ENCODE measurements around the gene KPNA6. TPM values are rescaled to one million over a fixed set of nuclear protein-coding genes. Genes with fewer than 3 reads are reported as not detected.
"Not testable (repeated sequence)": the region's sequence is repeated elsewhere in the genome, so short reads cannot be mapped to it uniquely, and the experiment has no call there.

KPNA6 gene
- total RNA-seq, 1 experiment from 2014 or later = 26.0 TPM

DNA sequence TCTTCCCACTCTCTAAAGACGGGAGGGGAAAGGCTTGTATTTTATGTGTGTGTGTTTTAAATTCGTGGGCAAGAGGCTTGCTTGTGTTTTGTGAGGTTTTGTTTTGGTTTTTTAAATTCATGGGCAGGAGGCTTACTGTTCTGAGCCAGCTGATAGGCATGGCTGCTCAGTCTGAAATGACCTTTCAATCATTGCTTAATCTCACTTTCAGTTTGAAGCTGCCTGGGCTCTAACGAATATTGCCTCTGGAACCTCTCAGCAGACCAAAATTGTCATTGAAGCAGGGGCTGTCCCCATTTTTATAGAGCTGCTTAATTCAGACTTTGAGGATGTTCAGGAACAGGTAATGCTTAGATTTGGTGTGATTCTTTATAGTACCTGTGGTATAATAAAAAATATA lies 51.3 kb downstream of the KPNA6 start:
- H3K9me3 ChIP-seq (ENCODE audit: low read length) = no peaks in the 10 kb centered on the region
- peaks cover 11% of the 10 kb centered on the region for H3K79me2 ChIP-seq (ENCODE audit: low read length)
- H3K4me2 ChIP-seq (ENCODE audit: low read depth, low read length, poor library complexity, severe bottlenecking) = no peak overlapping the region
- H3K36me3 ChIP-seq (ENCODE audit: insufficient read depth, low read length) = peaks cover 47% of the 10 kb centered on the region
- H3K27ac ChIP-seq (ENCODE audit: low read length) = no peak overlapping the region
- H3K4me3 ChIP-seq (ENCODE audit: low read length) = no peak overlapping the region
- H2AFZ ChIP-seq (ENCODE audit: low read length) = no peak overlapping the region
- no peak for DNase-seq
- no peak overlapping the region for H3K9ac ChIP-seq (ENCODE audit: low read length)
- no peaks in the 10 kb centered on the region for H4K20me1 ChIP-seq (ENCODE audit: insufficient read depth, low read depth, low read length)
- no peaks in the 10 kb centered on the region for H3K27me3 ChIP-seq (ENCODE audit: low read length)
- no peaks in the 10 kb centered on the region for H3K4me1 ChIP-seq (ENCODE audit: low read length)
- no peaks in the 10 kb centered on the region for H3K9me2 ChIP-seq (replicated peaks; ENCODE audit: insufficient read depth, low read length)

DNA sequence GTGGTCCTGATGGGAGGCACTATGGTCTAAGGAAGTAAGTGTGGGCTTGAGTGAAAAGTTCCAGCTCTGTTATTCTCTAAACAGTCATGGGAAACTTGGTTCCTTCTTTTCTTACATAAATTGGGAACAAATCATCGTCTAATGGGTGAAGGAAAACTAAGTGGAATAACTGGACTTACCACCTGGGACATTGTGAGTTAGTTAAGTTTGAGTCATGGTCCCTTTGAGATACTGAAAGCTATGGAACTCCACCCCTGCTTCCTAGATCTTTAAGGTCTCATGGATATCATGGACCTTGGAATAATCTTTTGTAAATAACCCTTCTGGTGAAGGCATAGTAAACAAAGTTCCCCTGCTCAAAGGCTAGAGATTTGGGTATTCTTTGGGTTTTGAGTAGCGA lies 55.5 kb downstream of the KPNA6 start:
- Histone ChIP-seq H3K79me2 (ENCODE audit: low read length) (0 out of 2 replicates have a peak, but pooled peaks cover 2% of the 10 kb centered on the region), H3K36me3 (ENCODE audit: insufficient read depth, low read length) (peaks cover 43% of the 10 kb centered on the region), H3K9me2 (replicated peaks; ENCODE audit: insufficient read depth, low read length) (no peaks in the 10 kb centered on the region), H3K4me3 (ENCODE audit: low read length) (no peak overlapping the region), H2AFZ (ENCODE audit: low read length) (no peak overlapping the region), H3K4me1 (ENCODE audit: low read length) (no peaks in the 10 kb centered on the region), H3K27ac (ENCODE audit: low read length) (no peak overlapping the region), H3K9ac (ENCODE audit: low read length) (no peak overlapping the region), H4K20me1 (ENCODE audit: insufficient read depth, low read depth, low read length) (no peaks in the 10 kb centered on the region), H3K27me3 (ENCODE audit: low read length) (no peaks in the 10 kb centered on the region), H3K9me3 (ENCODE audit: low read length) (no peaks in the 10 kb centered on the region), H3K4me2 (ENCODE audit: low read depth, low read length, poor library complexity, severe bottlenecking) (no peak overlapping the region)
- no peak for DNase-seq

DNA sequence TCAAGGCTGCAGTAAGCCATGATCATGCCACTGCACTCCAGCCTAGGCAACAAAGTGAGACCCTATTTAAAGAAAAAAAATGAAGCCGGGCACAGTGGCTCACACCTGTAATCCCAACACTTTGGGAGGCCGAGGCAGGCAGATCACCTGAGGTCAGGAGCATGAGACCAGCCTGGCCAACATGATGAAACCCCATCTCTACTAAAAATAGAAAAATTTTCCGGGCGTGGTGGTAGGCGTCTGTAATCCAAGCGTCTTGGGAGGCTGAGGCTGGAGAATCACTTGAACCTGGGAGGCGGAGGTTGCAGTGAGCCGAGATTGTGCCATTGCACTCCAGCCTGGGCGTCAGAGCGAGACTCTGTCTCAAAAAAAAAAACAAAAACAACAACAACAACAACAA lies 57.8 kb downstream of the KPNA6 start:
- H3K36me3 ChIP-seq (ENCODE audit: insufficient read depth, low read length) = peaks cover 34% of the 10 kb centered on the region
- H4K20me1 ChIP-seq (ENCODE audit: insufficient read depth, low read depth, low read length); H2AFZ ChIP-seq (ENCODE audit: low read length); H3K9me3 ChIP-seq (ENCODE audit: low read length); H3K27ac ChIP-seq (ENCODE audit: low read length); H3K4me1 ChIP-seq (ENCODE audit: low read length); H3K9me2 ChIP-seq (replicated peaks; ENCODE audit: insufficient read depth, low read length); DNase-seq; H3K9ac ChIP-seq (ENCODE audit: low read length); H3K79me2 ChIP-seq (ENCODE audit: low read length); H3K27me3 ChIP-seq (ENCODE audit: low read length); H3K4me2 ChIP-seq (ENCODE audit: low read depth, low read length, poor library complexity, severe bottlenecking); H3K4me3 ChIP-seq (ENCODE audit: low read length): not testable (repeated sequence)

DNA sequence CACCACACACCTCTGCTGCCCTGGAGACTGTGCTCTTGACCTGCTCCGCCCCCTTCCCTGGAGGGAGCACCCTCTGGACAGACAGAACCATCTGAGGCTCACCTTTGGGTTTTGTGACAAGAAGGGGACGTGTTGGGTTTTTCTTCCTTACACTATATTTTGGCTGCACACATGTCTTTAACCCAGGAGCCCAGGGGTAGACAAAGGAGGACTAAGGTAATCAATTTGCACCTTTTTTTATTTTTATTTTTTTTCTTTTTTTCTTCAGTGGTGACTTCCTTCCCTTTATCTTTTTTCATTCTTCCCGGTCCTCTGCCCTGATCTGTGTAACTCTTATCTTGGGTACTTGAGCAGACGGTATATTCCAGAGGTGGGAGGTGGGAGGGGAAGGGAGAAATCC lies 63.1 kb downstream of the KPNA6 start:
- Histone ChIP-seq H3K27ac (ENCODE audit: low read length) (no peak overlapping the region), H3K27me3 (ENCODE audit: low read length) (no peaks in the 10 kb centered on the region), H4K20me1 (ENCODE audit: insufficient read depth, low read depth, low read length) (no peaks in the 10 kb centered on the region), H3K9me2 (replicated peaks; ENCODE audit: insufficient read depth, low read length) (no peaks in the 10 kb centered on the region), H3K36me3 (ENCODE audit: insufficient read depth, low read length) (peaks cover 35% of the 10 kb centered on the region), H3K4me1 (ENCODE audit: low read length) (no peaks in the 10 kb centered on the region), H3K4me3 (ENCODE audit: low read length) (no peak overlapping the region), H3K9ac (ENCODE audit: low read length) (no peak overlapping the region), H3K79me2 (ENCODE audit: low read length) (no peaks in the 10 kb centered on the region), H3K9me3 (ENCODE audit: low read length) (no peaks in the 10 kb centered on the region), H3K4me2 (ENCODE audit: low read depth, low read length, poor library complexity, severe bottlenecking) (no peak overlapping the region), H2AFZ (ENCODE audit: low read length) (no peak overlapping the region)
- no peak for DNase-seq

DNA sequence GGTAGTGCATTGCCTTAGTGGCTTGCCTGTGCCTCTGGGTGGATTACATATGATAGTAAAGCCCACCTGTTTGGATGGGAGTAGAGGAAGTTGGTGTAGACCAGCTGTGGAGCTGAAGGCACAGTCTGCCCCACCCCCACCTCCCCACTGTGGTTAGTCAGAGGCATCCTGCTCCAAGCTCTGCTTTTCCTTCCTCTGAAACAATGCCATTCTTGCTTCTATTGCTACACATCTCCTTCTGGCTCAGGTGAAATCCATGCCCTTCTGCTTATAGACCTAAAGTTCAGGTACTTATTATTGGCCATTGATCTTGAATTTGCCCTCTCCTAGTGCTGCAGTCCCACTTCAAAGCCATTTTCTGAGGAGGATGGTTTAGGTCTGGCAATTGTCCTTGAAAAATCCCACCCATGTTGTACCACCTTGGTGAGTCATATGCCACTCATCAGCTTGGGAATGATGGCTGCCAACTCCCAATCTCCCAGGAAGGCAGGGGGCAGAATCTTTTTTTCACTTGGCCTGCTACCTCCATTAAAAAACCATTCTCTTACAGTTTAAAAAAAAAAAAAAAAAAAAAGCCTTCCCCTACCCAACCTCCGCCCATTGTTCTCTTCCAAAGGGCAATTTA lies 64.9 kb downstream of the KPNA6 start:
- Histone ChIP-seq H3K36me3 (ENCODE audit: insufficient read depth, low read length) (peaks cover 26% of the 10 kb centered on the region), H3K27me3 (ENCODE audit: low read length) (no peaks in the 10 kb centered on the region), H2AFZ (ENCODE audit: low read length) (no peak overlapping the region), H3K79me2 (ENCODE audit: low read length) (no peaks in the 10 kb centered on the region), H3K9ac (ENCODE audit: low read length) (no peak overlapping the region), H4K20me1 (ENCODE audit: insufficient read depth, low read depth, low read length) (no peaks in the 10 kb centered on the region), H3K9me2 (replicated peaks; ENCODE audit: insufficient read depth, low read length) (no peaks in the 10 kb centered on the region), H3K4me3 (ENCODE audit: low read length) (no peak overlapping the region), H3K27ac (ENCODE audit: low read length) (no peak overlapping the region), H3K9me3 (ENCODE audit: low read length) (no peaks in the 10 kb centered on the region), H3K4me2 (ENCODE audit: low read depth, low read length, poor library complexity, severe bottlenecking) (no peak overlapping the region), H3K4me1 (ENCODE audit: low read length) (no peaks in the 10 kb centered on the region)
- DNase-seq = no peak

DNA sequence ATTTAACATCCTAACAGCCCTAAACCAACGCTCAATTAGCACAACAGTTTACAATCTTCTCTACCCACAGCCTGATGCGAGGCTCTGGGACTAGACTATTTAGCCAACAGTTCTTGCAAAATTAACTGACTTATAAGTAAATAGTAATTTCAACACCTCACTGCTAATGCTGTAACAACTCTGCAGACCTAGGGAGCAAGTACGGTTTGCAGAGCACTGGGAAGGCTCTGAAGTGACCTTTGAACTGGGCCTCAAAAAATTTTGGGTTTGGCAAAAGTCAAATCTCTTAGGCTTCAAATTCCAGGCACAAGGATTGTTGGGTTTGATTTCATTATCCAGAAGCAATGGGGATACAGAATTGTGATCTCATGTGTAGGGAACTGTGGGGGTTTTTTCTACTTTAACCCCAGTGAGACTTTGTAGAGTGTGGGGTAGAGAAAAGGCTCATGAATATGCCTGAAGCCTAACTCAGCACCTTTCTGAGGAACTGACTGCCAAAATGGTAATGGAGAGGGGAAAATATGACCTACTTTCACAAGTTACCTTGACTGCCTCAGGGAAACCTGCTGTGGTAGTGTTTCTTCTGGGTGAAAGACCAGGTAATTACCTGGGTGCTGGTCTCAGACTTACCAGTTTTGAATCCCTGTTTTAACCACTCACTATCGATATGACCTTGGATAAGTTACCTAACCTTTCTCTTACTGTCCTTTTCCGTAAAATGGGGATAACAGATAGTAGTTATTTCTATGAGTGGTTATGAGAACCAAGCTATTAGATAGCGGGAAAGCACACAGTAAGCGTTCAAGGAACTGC lies 70.7 kb downstream of the KPNA6 start:
- peak overlapping the region; percentile 96 for H3K4me2 ChIP-seq (ENCODE audit: low read depth, low read length, poor library complexity, severe bottlenecking)
- peak overlapping the region; percentile 84 for H3K4me3 ChIP-seq (ENCODE audit: low read length)
- no peaks in the 10 kb centered on the region for H3K27me3 ChIP-seq (ENCODE audit: low read length)
- H3K27ac ChIP-seq (ENCODE audit: low read length) = peak overlapping the region; percentile 65
- H3K79me2 ChIP-seq (ENCODE audit: low read length) = peaks cover 32% of the 10 kb centered on the region
- H3K9me2 ChIP-seq (replicated peaks; ENCODE audit: insufficient read depth, low read length) = no peaks in the 10 kb centered on the region
- DNase-seq = no peak
- peaks cover 29% of the 10 kb centered on the region for H3K4me1 ChIP-seq (ENCODE audit: low read length)
- H3K36me3 ChIP-seq (ENCODE audit: insufficient read depth, low read length) = peaks cover 18% of the 10 kb centered on the region
- no peaks in the 10 kb centered on the region for H3K9me3 ChIP-seq (ENCODE audit: low read length)
- no peaks in the 10 kb centered on the region; the same call in 1 of the 2 replicates for H4K20me1 ChIP-seq (ENCODE audit: insufficient read depth, low read depth, low read length)
- H3K9ac ChIP-seq (ENCODE audit: low read length) = peak overlapping the region; percentile 84
- H2AFZ ChIP-seq (ENCODE audit: low read length) = peak overlapping the region; percentile 64; the same call in 1 of the 2 replicates

DNA sequence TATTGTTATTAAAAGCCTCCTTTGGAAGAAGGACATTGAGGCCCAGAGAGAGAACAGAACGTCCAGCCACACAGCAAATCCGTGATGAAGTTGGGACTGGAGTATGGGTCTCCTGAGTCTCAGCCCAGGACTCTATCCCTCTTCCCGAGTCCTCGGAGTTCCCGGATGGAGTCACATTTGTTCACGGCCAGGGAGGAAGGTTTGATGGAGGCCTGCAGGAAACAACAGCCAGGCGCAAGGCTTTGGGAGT lies 71.3 kb downstream of the KPNA6 start:
- Histone ChIP-seq H3K79me2 (ENCODE audit: low read length) (peaks cover 37% of the 10 kb centered on the region), H2AFZ (ENCODE audit: low read length) (peak overlapping the region; percentile 64; the same call in 1 of the 2 replicates), H3K4me2 (ENCODE audit: low read depth, low read length, poor library complexity, severe bottlenecking) (peak overlapping the region; percentile 96), H3K9me2 (replicated peaks; ENCODE audit: insufficient read depth, low read length) (no peaks in the 10 kb centered on the region), H3K36me3 (ENCODE audit: insufficient read depth, low read length) (peaks cover 19% of the 10 kb centered on the region), H3K4me3 (ENCODE audit: low read length) (peak overlapping the region; percentile 84), H3K27ac (ENCODE audit: low read length) (peak overlapping the region; percentile 65), H3K9me3 (ENCODE audit: low read length) (no peaks in the 10 kb centered on the region), H3K27me3 (ENCODE audit: low read length) (no peaks in the 10 kb centered on the region), H3K9ac (ENCODE audit: low read length) (peak overlapping the region; percentile 84), H4K20me1 (ENCODE audit: insufficient read depth, low read depth, low read length) (peaks cover 2% of the 10 kb centered on the region; the same call in 1 of the 2 replicates), H3K4me1 (ENCODE audit: low read length) (peaks cover 29% of the 10 kb centered on the region)
- DNase-seq = no peak

DNA sequence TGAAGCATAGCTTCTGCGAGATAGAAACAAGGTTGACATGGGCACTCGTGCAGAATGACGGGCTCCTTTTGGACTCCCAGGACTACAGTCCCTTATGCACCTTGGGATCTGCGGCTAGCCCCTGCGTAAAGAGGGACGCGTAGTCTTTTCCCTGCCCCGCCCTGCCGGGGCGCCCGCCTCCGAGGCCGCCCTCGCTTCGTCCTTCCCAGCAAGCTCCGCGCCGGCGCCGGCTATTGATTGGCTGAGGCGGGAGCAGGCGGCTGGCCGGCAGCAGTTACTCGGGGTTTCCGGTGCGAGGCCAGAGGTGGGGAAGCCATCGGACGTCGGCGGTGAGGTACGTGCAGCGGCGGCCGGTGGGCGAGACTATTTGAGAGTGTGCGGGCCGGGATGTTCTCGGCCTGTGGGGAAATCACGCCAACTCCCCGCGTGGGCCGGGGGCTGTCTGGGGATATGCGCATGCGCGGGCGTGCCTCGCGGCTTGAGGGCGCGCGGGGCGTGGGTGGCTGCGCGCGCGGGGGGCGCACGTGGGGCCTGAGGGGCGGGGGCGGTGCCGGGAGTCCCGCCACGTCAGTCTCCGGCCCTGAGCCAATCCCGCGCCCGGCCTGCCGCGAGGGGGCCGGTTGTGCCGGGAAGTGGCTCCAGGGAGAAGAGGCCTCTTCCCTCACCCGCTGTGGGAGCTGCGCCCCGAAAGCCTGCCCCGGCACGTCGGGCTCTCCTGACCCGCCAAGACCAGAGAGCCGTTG lies 71.8 kb downstream of the KPNA6 start, which contains the start of gene TXLNA:
TXLNA (plus strand) TSS at position 233 of the 743 bp plus-strand sequence. CDS start 671 bp downstream, outside the sequence.
- Histone ChIP-seq H3K4me1 (ENCODE audit: low read length) (peaks cover 29% of the 10 kb centered on the region), H3K79me2 (ENCODE audit: low read length) (peaks cover 42% of the 10 kb centered on the region), H3K9ac (ENCODE audit: low read length) (peak within 1 kb of the TSS; percentile 84), H3K4me3 (ENCODE audit: low read length) (peak within 1 kb of the TSS; percentile 84), H3K9me2 (replicated peaks; ENCODE audit: insufficient read depth, low read length) (no peaks in the 10 kb centered on the region), H3K27ac (ENCODE audit: low read length) (peak within 1 kb of the TSS; percentile 75), H3K9me3 (ENCODE audit: low read length) (no peaks in the 10 kb centered on the region), H3K36me3 (ENCODE audit: insufficient read depth, low read length) (peaks cover 22% of the 10 kb centered on the region), H4K20me1 (ENCODE audit: insufficient read depth, low read depth, low read length) (peaks cover 6% of the 10 kb centered on the region; the same call in 1 of the 2 replicates), H2AFZ (ENCODE audit: low read length) (peak within 1 kb of the TSS; percentile 64; the same call in 1 of the 2 replicates), H3K4me2 (ENCODE audit: low read depth, low read length, poor library complexity, severe bottlenecking) (peak within 1 kb of the TSS; percentile 96), H3K27me3 (ENCODE audit: low read length) (no peaks in the 10 kb centered on the region)
- DNase-seq = peak; percentile 97
